Measurements from ENCODE around the gene TMEM37. TPM values are rescaled to one million over a fixed set of nuclear protein-coding genes. Genes with fewer than 3 reads are reported as not detected.
A peak's percentile ranks its signal among the peaks of the same experiment; 100 is the strongest.

Gene TMEM37
- total RNA-seq, 2 donors from 2014 or later = 1.7 to 6.8 TPM

GRCh38 chr2:119475225-119475856 lies 43.7 kb downstream of the TMEM37 start:
- 83% methylated on average over 9 of the region's 9 CpGs for WGBS
- H3K27me3 ChIP-seq (replicated peaks; ENCODE audit: insufficient read depth) = no peaks in the 10 kb centered on the region
- DNase-seq (ENCODE audit: low spot score) = no peak

GRCh38 chr2:119475857-119476244 lies 44.2 kb downstream of the TMEM37 start:
- 80% methylated on average over 6 of the region's 6 CpGs for WGBS
- intact Hi-C loops (cut with DNase I) = loop anchor here (2.0 to 10.0 kb wide), 2 partner anchors 69 to 461 kb away; no protein-coding TSS in a partner anchor

More at GRCh38 chr2:119475225-119475856, 43.7 kb downstream of the TMEM37 start:
- Histone ChIP-seq H3K9me3 (no peaks in the 10 kb centered on the region), H3K4me1 (replicated peaks) (no peaks in the 10 kb centered on the region), H3K4me3 (no peak overlapping the region), H3K36me3 (no peaks in the 10 kb centered on the region), H3K27ac (no peak overlapping the region)
- TF ChIP-seq POLR2AphosphoS5 (IDR thresholded peaks at IDR 0.05) (no peak), CTCF (IDR thresholded peaks at IDR 0.05) (no peak), POLR2A (IDR thresholded peaks at IDR 0.05) (no peak)
- intact Hi-C loops (cut with DNase I) = loop anchor here (10.0 kb wide), 1 partner anchor 461 kb away; no protein-coding TSS in a partner anchor

GRCh38 chr2:119476301-119477112 lies 44.9 kb downstream of the TMEM37 start:
- Histone ChIP-seq H3K9me3 (no peaks in the 10 kb centered on the region), H3K27me3 (replicated peaks; ENCODE audit: insufficient read depth) (no peaks in the 10 kb centered on the region), H3K36me3 (no peaks in the 10 kb centered on the region), H3K27ac (no peak overlapping the region), H3K4me3 (no peak overlapping the region), H3K4me1 (replicated peaks) (no peaks in the 10 kb centered on the region)
- WGBS = 28% methylated on average over 20 of the region's 20 CpGs
- peak; percentile 17 for DNase-seq (ENCODE audit: low spot score)
- intact Hi-C loops (cut with DNase I) = loop anchor here (2.0 to 10.0 kb wide), 2 partner anchors 70 to 462 kb away; no protein-coding TSS in a partner anchor
- TF ChIP-seq POLR2A (IDR thresholded peaks at IDR 0.05) (no peak), CTCF (IDR thresholded peaks at IDR 0.05) (peak; percentile 82 to 94 (median 86))

More at GRCh38 chr2:119475857-119476244, 44.2 kb downstream of the TMEM37 start:
- no peak for DNase-seq (ENCODE audit: low spot score)
- Histone ChIP-seq H3K36me3 (no peaks in the 10 kb centered on the region), H3K27ac (no peak overlapping the region), H3K4me1 (replicated peaks) (no peaks in the 10 kb centered on the region), H3K4me3 (no peak overlapping the region), H3K27me3 (replicated peaks; ENCODE audit: insufficient read depth) (no peaks in the 10 kb centered on the region), H3K9me3 (no peaks in the 10 kb centered on the region)
- TF ChIP-seq CTCF (IDR thresholded peaks at IDR 0.05) (no peak), POLR2AphosphoS5 (IDR thresholded peaks at IDR 0.05) (no peak), POLR2A (IDR thresholded peaks at IDR 0.05) (no peak)

GRCh38 chr2:119477113-119477505 lies 45.5 kb downstream of the TMEM37 start:
- Histone ChIP-seq H3K27me3 (replicated peaks; ENCODE audit: insufficient read depth) (no peaks in the 10 kb centered on the region), H3K27ac (no peak overlapping the region), H3K9me3 (no peaks in the 10 kb centered on the region), H3K4me3 (no peak overlapping the region), H3K4me1 (replicated peaks) (no peaks in the 10 kb centered on the region), H3K36me3 (no peaks in the 10 kb centered on the region)
- WGBS = 68% methylated on average over 9 of the region's 9 CpGs
- no peak for DNase-seq (ENCODE audit: low spot score)
- TF ChIP-seq POLR2A (IDR thresholded peaks at IDR 0.05) = no peak
- no peak for TF ChIP-seq POLR2AphosphoS5 (IDR thresholded peaks at IDR 0.05)
- intact Hi-C loops (cut with DNase I) = loop anchor here (2.0 to 10.0 kb wide), 2 partner anchors 70 to 462 kb away; no protein-coding TSS in a partner anchor

- 84% methylated on average over 12 of the region's 12 CpGs for WGBS
Measured at GRCh38 chr2:119478188-119478977, 46.7 kb downstream of the TMEM37 start.

More at GRCh38 chr2:119478188-119478977, 46.7 kb downstream of the TMEM37 start:
- H3K9me3 ChIP-seq = no peaks in the 10 kb centered on the region
- no peaks in the 10 kb centered on the region for H3K36me3 ChIP-seq
- H3K4me3 ChIP-seq = no peak overlapping the region
- no peak for DNase-seq (ENCODE audit: low spot score)
- no peaks in the 10 kb centered on the region for H3K27me3 ChIP-seq (replicated peaks; ENCODE audit: insufficient read depth)
- TF ChIP-seq CTCF (IDR thresholded peaks at IDR 0.05) (no peak), POLR2AphosphoS5 (IDR thresholded peaks at IDR 0.05) (no peak), POLR2A (IDR thresholded peaks at IDR 0.05) (no peak)
- no peaks in the 10 kb centered on the region for H3K4me1 ChIP-seq (replicated peaks)
- H3K27ac ChIP-seq = no peak overlapping the region
- intact Hi-C loops (cut with DNase I) = loop anchor here (10.0 kb wide), 1 partner anchor 464 kb away; no protein-coding TSS in a partner anchor
